ENCODE data around the gene TMSB4X.

- TF ChIP-seq EZH2phosphoT487 (IDR thresholded peaks at IDR 0.05; ENCODE audit: insufficient read depth, low read depth): no peak
- TF ChIP-seq EZH2 (IDR thresholded peaks at IDR 0.05; ENCODE audit: insufficient read depth, poor library complexity, severe bottlenecking): no peak
Measured at GRCh38 chrX:12954376-12954775, 20.5 kb upstream of the TMSB4X start.
